NB4 (cell line): ENCODE measurements around the gene RFFL.
A peak's percentile ranks its signal among the peaks of the same experiment; 100 is the strongest.

Experiments
- DNase-seq: peaks from one replicate; pipeline ENCODE4 v3.0.0; 2010; ENCODE audit warnings: low read depth
- H3K4me3 ChIP-seq: one replicate; pipeline ENCODE4 v1.5.1; 2011; ENCODE audit warnings: mild to moderate bottlenecking, low read depth, low read length, moderate library complexity
- CTCF ChIP-seq: IDR thresholded peaks from one replicate; pipeline ENCODE4 v1.5.1; 2012; ENCODE audit warnings: low read depth, low read length
- MAX ChIP-seq: IDR thresholded peaks from 2 replicates; pipeline ENCODE4 v1.6.1; 2011; ENCODE audit warnings: low read depth, low read length
- MYC ChIP-seq: IDR thresholded peaks from 2 replicates; pipeline ENCODE4 v1.6.1; 2011; ENCODE audit warnings: low read depth, low read length
- POLR2A ChIP-seq: IDR thresholded peaks from 2 replicates; pipeline ENCODE4 v1.6.1; 2011; ENCODE audit warnings: mild to moderate bottlenecking; ENCODE audit not compliant: insufficient read length; ENCODE audit errors: extremely low read depth

The RFFL gene

GRCh38 chr17:35082073-35082657 lies 18.7 kb upstream of the RFFL start:
- TF ChIP-seq MYC (no peak), POLR2A (no peak), CTCF (no peak), MAX (no peak)
- DNase-seq, result no peak
- H3K4me3 ChIP-seq, result no peak overlapping the region

GRCh38 chr17:35081638-35082037 lies 18.1 kb upstream of the RFFL start:
- TF ChIP-seq MYC (no peak), MAX (no peak), CTCF (no peak), POLR2A (no peak)
- DNase-seq, result no peak
- no peak overlapping the region for H3K4me3 ChIP-seq

GRCh38 chr17:35080536-35080935 lies 17.0 kb upstream of the RFFL start:
- DNase-seq, result peak; percentile 51
- no peak overlapping the region for H3K4me3 ChIP-seq
- no peak for TF ChIP-seq MYC
- no peak for TF ChIP-seq POLR2A
- TF ChIP-seq CTCF, result no peak
- no peak for TF ChIP-seq MAX

- H3K4me3 ChIP-seq, result no peak overlapping the region
- TF ChIP-seq POLR2A, result no peak
- no peak for TF ChIP-seq CTCF
- no peak for TF ChIP-seq MAX
- no peak for TF ChIP-seq MYC
- DNase-seq, result no peak
Observed at GRCh38 chr17:35079547-35080423, 16.3 kb upstream of the RFFL start.

- H3K4me3 ChIP-seq, result no peak overlapping the region
- no peak for DNase-seq
- no peak for TF ChIP-seq CTCF
Observed at GRCh38 chr17:35076874-35077273, 13.4 kb upstream of the RFFL start.
